Measurements from ENCODE around the gene CDH4. TPM values are rescaled to one million over a fixed set of nuclear protein-coding genes. Genes with fewer than 3 reads are reported as not detected.

The CDH4 gene
- total and polyA plus RNA-seq, 7 donors: under 0.01 to 0.06 TPM; not detected in 5

- H3K36me3 ChIP-seq: no peaks in the 10 kb centered on the region
- H3K4me3 ChIP-seq: no peak overlapping the region
- WGBS, 2 donors: 12 to 16% methylated on average over 4 of the region's 4 CpGs
- no peak for DNase-seq
- intact Hi-C loops (cut with DNase I): no loop called here
- H3K27ac ChIP-seq: no peak overlapping the region
- no peaks in the 10 kb centered on the region for H3K4me1 ChIP-seq
- no peaks in the 10 kb centered on the region for H3K9me3 ChIP-seq
- TF ChIP-seq POLR2AphosphoS5 (IDR thresholded peaks at IDR 0.05): no peak
- no peak for TF ChIP-seq EP300 (IDR thresholded peaks at IDR 0.05)
- TF ChIP-seq, protein P1, sequence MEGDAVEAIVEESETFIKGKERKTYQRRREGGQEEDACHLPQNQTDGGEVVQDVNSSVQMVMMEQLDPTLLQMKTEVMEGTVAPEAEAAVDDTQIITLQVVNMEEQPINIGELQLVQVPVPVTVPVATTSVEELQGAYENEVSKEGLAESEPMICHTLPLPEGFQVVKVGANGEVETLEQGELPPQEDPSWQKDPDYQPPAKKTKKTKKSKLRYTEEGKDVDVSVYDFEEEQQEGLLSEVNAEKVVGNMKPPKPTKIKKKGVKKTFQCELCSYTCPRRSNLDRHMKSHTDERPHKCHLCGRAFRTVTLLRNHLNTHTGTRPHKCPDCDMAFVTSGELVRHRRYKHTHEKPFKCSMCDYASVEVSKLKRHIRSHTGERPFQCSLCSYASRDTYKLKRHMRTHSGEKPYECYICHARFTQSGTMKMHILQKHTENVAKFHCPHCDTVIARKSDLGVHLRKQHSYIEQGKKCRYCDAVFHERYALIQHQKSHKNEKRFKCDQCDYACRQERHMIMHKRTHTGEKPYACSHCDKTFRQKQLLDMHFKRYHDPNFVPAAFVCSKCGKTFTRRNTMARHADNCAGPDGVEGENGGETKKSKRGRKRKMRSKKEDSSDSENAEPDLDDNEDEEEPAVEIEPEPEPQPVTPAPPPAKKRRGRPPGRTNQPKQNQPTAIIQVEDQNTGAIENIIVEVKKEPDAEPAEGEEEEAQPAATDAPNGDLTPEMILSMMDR (IDR thresholded peaks at IDR 0.05): no peak
- no peak for TF ChIP-seq POLR2A (IDR thresholded peaks at IDR 0.05)
- peaks cover 0 to 33% (median 0%) of the 10 kb centered on the region in 3 donors for H3K27me3 ChIP-seq
Measured at GRCh38 chr20:61724376-61724775, 472.3 kb downstream of the CDH4 start.

- WGBS, 2 donors: 89 to 92% methylated on average over 8 of the region's 8 CpGs
- Histone ChIP-seq H3K36me3 (no peaks in the 10 kb centered on the region), H3K4me1 (no peaks in the 10 kb centered on the region), H3K27me3 (peaks cover 0 to 26% (median 0%) of the 10 kb centered on the region in 3 donors), H3K9me3 (no peaks in the 10 kb centered on the region), H3K4me3 (no peak overlapping the region), H3K27ac (no peak overlapping the region)
- DNase-seq: no peak
- intact Hi-C loops (cut with DNase I): no loop called here
- TF ChIP-seq, protein P1 (IDR thresholded peaks at IDR 0.05): no peak
- no peak for TF ChIP-seq POLR2AphosphoS5 (IDR thresholded peaks at IDR 0.05)
- TF ChIP-seq EP300 (IDR thresholded peaks at IDR 0.05): no peak
- TF ChIP-seq POLR2A (IDR thresholded peaks at IDR 0.05): no peak
Measured at GRCh38 chr20:61725145-61725544, 473.1 kb downstream of the CDH4 start.

DNA sequence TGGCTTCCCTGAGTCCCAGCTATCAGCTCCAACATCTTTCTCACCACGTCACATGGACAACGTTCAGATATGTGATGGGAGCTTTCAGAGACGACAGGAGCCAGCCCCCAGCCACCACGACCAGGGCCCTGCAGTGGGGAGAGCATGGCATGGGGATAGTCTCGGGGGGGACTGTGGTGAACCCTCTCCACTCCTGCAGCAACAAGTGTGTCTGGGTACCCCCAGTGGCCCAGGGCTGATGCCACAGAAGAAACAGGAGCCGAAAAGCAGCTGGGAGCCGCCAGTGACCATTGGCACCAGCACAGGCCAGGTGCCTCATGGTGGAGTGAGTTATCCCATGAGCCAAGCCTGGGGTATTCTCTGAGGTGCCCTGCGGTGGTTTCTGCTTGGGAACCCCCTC is 473.9 kb downstream of the CDH4 start:
- no peak for DNase-seq
- WGBS, 2 donors: 78 to 84% methylated on average over 8 of the region's 8 CpGs
- Histone ChIP-seq H3K27me3 (peaks cover 0 to 17% (median 2%) of the 10 kb centered on the region in 3 donors), H3K36me3 (no peaks in the 10 kb centered on the region), H3K4me3 (no peak overlapping the region), H3K27ac (no peak overlapping the region), H3K9me3 (no peaks in the 10 kb centered on the region), H3K4me1 (no peaks in the 10 kb centered on the region)
- no peak for TF ChIP-seq POLR2AphosphoS5 (IDR thresholded peaks at IDR 0.05)
- no peak for TF ChIP-seq POLR2A (IDR thresholded peaks at IDR 0.05)
- TF ChIP-seq EP300 (IDR thresholded peaks at IDR 0.05): no peak
- TF ChIP-seq, protein P1 (IDR thresholded peaks at IDR 0.05): no peak
- intact Hi-C loops (cut with DNase I): no loop called here

- peaks cover 0 to 24% (median 9%) of the 10 kb centered on the region in 3 donors for H3K27me3 ChIP-seq
- TF ChIP-seq POLR2AphosphoS5 (IDR thresholded peaks at IDR 0.05) (no peak), EP300 (IDR thresholded peaks at IDR 0.05) (no peak), POLR2A (IDR thresholded peaks at IDR 0.05) (no peak)
- TF ChIP-seq, protein P1 (IDR thresholded peaks at IDR 0.05): no peak
- no peak for DNase-seq
- no peaks in the 10 kb centered on the region for H3K9me3 ChIP-seq
- WGBS, 2 donors: 83 to 94% methylated on average over 5 of the region's 5 CpGs
- intact Hi-C loops (cut with DNase I): no loop called here
- H3K36me3 ChIP-seq: no peaks in the 10 kb centered on the region
- no peak overlapping the region for H3K4me3 ChIP-seq
- H3K4me1 ChIP-seq: no peaks in the 10 kb centered on the region
- no peak overlapping the region for H3K27ac ChIP-seq
Measured at GRCh38 chr20:61726979-61727378, 474.9 kb downstream of the CDH4 start.

GRCh38 chr20:61727761-61728160 is 475.7 kb downstream of the CDH4 start:
- Histone ChIP-seq H3K27me3 (peaks cover 0 to 28% (median 9%) of the 10 kb centered on the region in 3 donors), H3K36me3 (no peaks in the 10 kb centered on the region), H3K4me1 (no peaks in the 10 kb centered on the region), H3K4me3 (no peak overlapping the region), H3K27ac (no peak overlapping the region), H3K9me3 (no peaks in the 10 kb centered on the region)
- WGBS, 2 donors: 50 to 77% methylated on average over 2 of the region's 2 CpGs
- intact Hi-C loops (cut with DNase I): no loop called here
- DNase-seq: no peak
- TF ChIP-seq EP300 (IDR thresholded peaks at IDR 0.05): no peak
- no peak for TF ChIP-seq POLR2AphosphoS5 (IDR thresholded peaks at IDR 0.05)
- TF ChIP-seq POLR2A (IDR thresholded peaks at IDR 0.05): no peak
- TF ChIP-seq, protein P1 (IDR thresholded peaks at IDR 0.05): no peak

Data from sigmoid colon (tissue), 7 donors.